Lower lobe of right lung (tissue), 2 donors: ENCODE data around the gene TENT4A. TPM values are rescaled to one million over a fixed set of nuclear protein-coding genes. Genes with fewer than 3 reads are reported as not detected.

Experiments
- ATAC-seq, 2 donors: fragments of 200-7000 bp; cut with Tn5 transposase; one replicate each; pipeline ENCODE4 v1.9.1; 2020 to 2022; ENCODE audit warnings: mild to moderate bottlenecking in 2 of 2, moderate library complexity in 2 of 2
- DNase-seq: peaks from one replicate; pipeline ENCODE4 v3.0.0-alpha.2; 2020
- H3K27ac ChIP-seq: fragments of 200-600 bp; one replicate; pipeline ENCODE4 v1.8.0; 2022
- H3K27me3 ChIP-seq: fragments of 200-600 bp; one replicate; pipeline ENCODE4 v1.8.0; 2022; ENCODE audit warnings: low read depth
- H3K36me3 ChIP-seq: fragments of 200-600 bp; one replicate; pipeline ENCODE4 v1.8.0; 2022; ENCODE audit warnings: mild to moderate bottlenecking
- H3K4me1 ChIP-seq: fragments of 200-600 bp; one replicate; pipeline ENCODE4 v1.8.0; 2022
- H3K4me3 ChIP-seq: fragments of 200-600 bp; one replicate; pipeline ENCODE4 v1.8.0; 2022; ENCODE audit warnings: mild to moderate bottlenecking
- H3K9me3 ChIP-seq: fragments of 200-600 bp; one replicate; pipeline ENCODE4 v1.8.0; 2022
- CTCF ChIP-seq: fragments of 200-600 bp; IDR thresholded peaks from one replicate; pipeline ENCODE4 v1.8.0; 2022; ENCODE audit warnings: antibody characterized with exemption, mild to moderate bottlenecking
- intact Hi-C: fragments of 100-400 bp; cut with DNase I; formaldehyde crosslinking; loops from one replicate; pipeline ENCODE4 v1.11.0; 2022
- total RNA-seq: library from RNA; stranded (reverse); fragmentation: NEBNext Ultra II Directional; extraction: Animal tissue kit (Norgen Biotek cat#: 25700); gene quantifications from one replicate; pipeline ENCODE4 v1.2.1, GENCODE V29; 2021
- donor health status: DM: no; HTN: yes; CAD: no; lungs with severe emphysema.

Gene TENT4A
- total RNA-seq, 1 donor from 2014 or later = 24.1 TPM

- Histone ChIP-seq H3K27ac (no peak overlapping the region), H3K36me3 (no peaks in the 10 kb centered on the region), H3K4me3 (no peak overlapping the region), H3K9me3 (no peaks in the 10 kb centered on the region), H3K27me3 (no peaks in the 10 kb centered on the region), H3K4me1 (peaks cover 12% of the 10 kb centered on the region)
- ATAC-seq (no peak), DNase-seq (no peak)
- TF ChIP-seq CTCF = no peak
- intact Hi-C loops = no loop called here
Measured at GRCh38 chr5:6710551-6711318, 2.5 kb upstream of the TENT4A start.

- TF ChIP-seq CTCF = no peak
- Histone ChIP-seq H3K4me1 (peaks cover 20% of the 10 kb centered on the region), H3K27me3 (no peaks in the 10 kb centered on the region), H3K9me3 (no peaks in the 10 kb centered on the region), H3K4me3 (peak overlapping the region; percentile 64), H3K27ac (peak overlapping the region; percentile 98), H3K36me3 (no peaks in the 10 kb centered on the region)
- no peak for DNase-seq
- intact Hi-C loops = no loop called here
- ATAC-seq = no peak
Measured at GRCh38 chr5:6711409-6712141, 1.7 kb upstream of the TENT4A start.

- H3K4me1 ChIP-seq = peaks cover 26% of the 10 kb centered on the region
- intact Hi-C loops = no loop called here
Measured at GRCh38 chr5:6712142-6712576, 1.1 kb upstream of the TENT4A start.

GRCh38 chr5:6712577-6713273 lies 507 bp upstream of the TENT4A start:
- no peak for TF ChIP-seq CTCF
- intact Hi-C loops = no loop called here
- peak; percentile 92 to 94 for ATAC-seq
- Histone ChIP-seq H3K4me3 (peak overlapping the region; percentile 64), H3K4me1 (peaks cover 32% of the 10 kb centered on the region), H3K27ac (peak overlapping the region; percentile 98), H3K27me3 (no peaks in the 10 kb centered on the region), H3K36me3 (no peaks in the 10 kb centered on the region), H3K9me3 (no peaks in the 10 kb centered on the region)
- DNase-seq = peak; percentile 97

More at GRCh38 chr5:6712142-6712576, 1.1 kb upstream of the TENT4A start:
- DNase-seq = peak; percentile 72
- Histone ChIP-seq H3K4me3 (peak overlapping the region; percentile 64), H3K27ac (peak overlapping the region; percentile 98), H3K9me3 (no peaks in the 10 kb centered on the region), H3K36me3 (no peaks in the 10 kb centered on the region), H3K27me3 (no peaks in the 10 kb centered on the region)
- TF ChIP-seq CTCF = no peak
- ATAC-seq = peak; percentile 31 to 47

GRCh38 chr5:6714226-6715041 lies 1.2 kb downstream of the TENT4A start:
- Histone ChIP-seq H3K4me1 (peaks cover 45% of the 10 kb centered on the region), H3K27me3 (no peaks in the 10 kb centered on the region), H3K27ac (peak overlapping the region; percentile 68), H3K4me3 (peak overlapping the region; percentile 68), H3K9me3 (no peaks in the 10 kb centered on the region), H3K36me3 (peaks cover 2% of the 10 kb centered on the region)
- intact Hi-C loops = no loop called here
- ATAC-seq (peak in 1 of 2 donors; percentile 9), DNase-seq (peak; percentile 65)
- TF ChIP-seq CTCF = no peak
